CD14-positive monocyte (primary cell): Measurements from ENCODE around the gene CLEC11A. TPM values are rescaled to one million over a fixed set of nuclear protein-coding genes. Genes with fewer than 3 reads are reported as not detected.

Experiments
- DNase-seq, 3 donors: peaks; one replicate each; pipeline ENCODE4 v3.0.0-alpha.2; 2011 to 2022
- H2AFZ ChIP-seq: 2 replicates; pipeline ENCODE4 v1.6.0; 2012; ENCODE audit warnings: mild to moderate bottlenecking, low read depth, low read length, inconsistent platforms; ENCODE audit not compliant: insufficient read depth, poor library complexity, severe bottlenecking
- H3K27ac ChIP-seq, 2 donors: 1 replicate in 1 of 2; 2 replicates in 1 of 2; pipeline ENCODE4 v1.5.1; 2012 to 2013; ENCODE audit warnings: low read length in 2 of 2, control low read depth in 1 of 2, inconsistent platforms in 1 of 2, low read depth in 1 of 2, mild to moderate bottlenecking in 1 of 2
- H3K27me3 ChIP-seq, 2 donors: one replicate each; pipeline versions ENCODE4 v1.6.0 to v1.6.1; 2011 to 2013; ENCODE audit warnings: low read length in 2 of 2; ENCODE audit not compliant: control insufficient read depth in 2 of 2, insufficient read depth in 2 of 2
- H3K36me3 ChIP-seq, 2 donors: replicated peaks in 1 of 2; 1 replicate in 1 of 2; 2 replicates in 1 of 2; pipeline versions ENCODE4 v1.5.1 to v1.6.1; 2012 to 2013; ENCODE audit warnings: low read length in 2 of 2, control low read depth in 1 of 2, inconsistent platforms in 1 of 2, mild to moderate bottlenecking in 1 of 2; ENCODE audit not compliant: insufficient read depth in 2 of 2, control insufficient read depth in 1 of 2
- H3K4me1 ChIP-seq, 2 donors: 1 replicate in 1 of 2; 2 replicates in 1 of 2; pipeline versions ENCODE4 v1.5.1 to v1.6.1; 2012 to 2013; ENCODE audit warnings: low read length in 2 of 2, control low read depth in 1 of 2, inconsistent platforms in 1 of 2, mild to moderate bottlenecking in 1 of 2, moderate library complexity in 1 of 2; ENCODE audit not compliant: insufficient read depth in 2 of 2, control insufficient read depth in 1 of 2
- H3K4me2 ChIP-seq: replicated peaks from 2 replicates; pipeline ENCODE3; 2012; ENCODE audit warnings: low read length, moderate library complexity, mild to moderate bottlenecking; ENCODE audit not compliant: poor library complexity, severe bottlenecking; ENCODE audit errors: extremely low read depth
- H3K4me3 ChIP-seq, 3 experiments: fragments of 200-600 bp in 1 of 3; sonication (generic) in 1 of 3; replicated peaks in 1 of 3; 1 replicate in 2 of 3; 2 replicates in 1 of 3; pipeline ENCODE4 v1.5.1; 2011 to 2013; ENCODE audit warnings: low read length in 3 of 3, mild to moderate bottlenecking in 3 of 3, control low read depth in 2 of 3, low read depth in 2 of 3, inconsistent platforms in 1 of 3, moderate library complexity in 1 of 3
- H3K79me2 ChIP-seq: 2 replicates; pipeline ENCODE4 v1.6.0; 2012; ENCODE audit warnings: mild to moderate bottlenecking, control low read depth, inconsistent platforms, low read length, moderate library complexity; ENCODE audit not compliant: insufficient read depth
- H3K9ac ChIP-seq: 2 replicates; pipeline ENCODE4 v1.6.0; 2017; ENCODE audit warnings: low read length, mild to moderate bottlenecking; ENCODE audit not compliant: insufficient read depth, poor library complexity, severe bottlenecking
- H3K9me3 ChIP-seq, 2 donors: replicated peaks in 1 of 2; 1 replicate in 1 of 2; 2 replicates in 1 of 2; pipeline versions ENCODE4 v1.5.1 to v1.6.1; 2012 to 2013; ENCODE audit warnings: low read length in 2 of 2, control low read depth in 1 of 2; ENCODE audit not compliant: control insufficient read depth in 1 of 2, insufficient read depth in 1 of 2
- H4K20me1 ChIP-seq: 2 replicates; pipeline ENCODE4 v1.6.0; 2012; ENCODE audit warnings: mild to moderate bottlenecking, low read length, control low read depth, moderate library complexity; ENCODE audit not compliant: insufficient read depth
- H3K27ac Mint-ChIP-seq, 7 donors: one replicate each; pipeline ENCODE4 v1.8.0; 2020; ENCODE audit warnings: mild to moderate bottlenecking in 7 of 7, mixed read lengths in 7 of 7, moderate library complexity in 6 of 7, inconsistent platforms in 2 of 7
- H3K27me3 Mint-ChIP-seq, 3 donors: one replicate each; pipeline ENCODE4 v1.8.0; 2021 to 2022; ENCODE audit warnings: low read depth in 3 of 3, mild to moderate bottlenecking in 3 of 3, mixed read lengths in 3 of 3, moderate library complexity in 3 of 3, inconsistent platforms in 1 of 3
- H3K36me3 Mint-ChIP-seq, 2 donors: one replicate each; pipeline ENCODE4 v1.8.0; 2020; ENCODE audit warnings: mixed read lengths in 2 of 2, inconsistent platforms in 1 of 2, mild to moderate bottlenecking in 1 of 2
- H3K4me1 Mint-ChIP-seq: one replicate; pipeline ENCODE4 v1.8.0; 2020; ENCODE audit warnings: mild to moderate bottlenecking, mixed read lengths
- H3K4me3 Mint-ChIP-seq, 2 donors: one replicate each; pipeline ENCODE4 v1.8.0; 2020; ENCODE audit warnings: mild to moderate bottlenecking in 2 of 2, mixed read lengths in 2 of 2, moderate library complexity in 1 of 2
- H3K9me3 Mint-ChIP-seq, 7 donors: one replicate each; pipeline ENCODE4 v1.8.0; 2020 to 2022; ENCODE audit warnings: mixed read lengths in 7 of 7, mild to moderate bottlenecking in 6 of 7, moderate library complexity in 6 of 7, inconsistent platforms in 2 of 7
- CTCF ChIP-seq: fragments of 200-600 bp; IDR thresholded peaks from one replicate; pipeline ENCODE4 v1.8.0; 2022; ENCODE audit warnings: antibody characterized with exemption, mild to moderate bottlenecking
- WGBS: methylation state at CpG from one replicate; pipeline ENCODE4 v1.1.5; 2013; ENCODE audit warnings: missing lambda C conversion rate; ENCODE audit not compliant: insufficient coverage; 5-methylcytosine and 5-hydroxymethylcytosine counted together
- intact Hi-C, 2 donors: fragments of 100-400 bp; cut with micrococcal nuclease; formaldehyde crosslinking; loops; one replicate each; pipeline versions ENCODE4 v1.15.0 to v1.15.1; 2023
- polyA plus RNA-seq, 3 donors: library from polyadenylated mRNA; depleted of rRNA in 1 of 3; unstranded in 2 of 3; stranded (reverse) in 1 of 3; fragments of 300-500 nt in 2 of 3; fragments of >200 nt in 1 of 3; fragmentation: Illumina TruSeq in 2 of 3; gene quantifications; 1 replicate in 2 of 3; 2 replicates in 1 of 3; pipeline ENCODE4 v1.2.3, GENCODE V29; 2012 to 2021

CLEC11A gene
- polyA plus RNA-seq, 3 donors, result 8.2 to 49.1 (median 12.4) TPM

- Mint-ChIP-seq H3K9me3 (no peaks in the 10 kb centered on the region), H3K36me3 (no peaks in the 10 kb centered on the region), H3K4me3 (no peak overlapping the region), H3K27ac (no peak overlapping the region), H3K27me3 (peaks cover 15 to 17% (median 16%) of the 10 kb centered on the region in 3 donors), H3K4me1 (no peaks in the 10 kb centered on the region)
- H4K20me1 ChIP-seq, result no peaks in the 10 kb centered on the region
- no peak for DNase-seq
- no peaks in the 10 kb centered on the region for H3K9me3 ChIP-seq
- no peak overlapping the region for H3K27ac ChIP-seq
- WGBS, result 94% methylated on average over 11 of the region's 11 CpGs
- H3K27me3 ChIP-seq, result no peaks in the 10 kb centered on the region
- H2AFZ ChIP-seq, result no peak overlapping the region
- no peak overlapping the region for H3K9ac ChIP-seq
- intact Hi-C loops, result no loop called here
- no peaks in the 10 kb centered on the region for H3K36me3 ChIP-seq
- H3K4me2 ChIP-seq, result no peak overlapping the region
- no peaks in the 10 kb centered on the region for H3K4me1 ChIP-seq
- H3K79me2 ChIP-seq, result no peaks in the 10 kb centered on the region
- no peak overlapping the region for H3K4me3 ChIP-seq
- TF ChIP-seq CTCF, result no peak
Observed at GRCh38 chr19:50711196-50711595, 12.0 kb upstream of the CLEC11A start.

- H3K36me3 Mint-ChIP-seq, result no peaks in the 10 kb centered on the region
- no peak overlapping the region for H3K27ac ChIP-seq
- intact Hi-C loops, result no loop called here
- DNase-seq, result no peak
- no peak overlapping the region for H3K4me3 Mint-ChIP-seq
- peaks cover 0 to 3% of the 10 kb centered on the region in 2 donors for H3K27me3 ChIP-seq
- no peaks in the 10 kb centered on the region for H3K4me1 ChIP-seq
- H3K36me3 ChIP-seq, result no peaks in the 10 kb centered on the region
- H3K4me3 ChIP-seq, result no peak overlapping the region
- no peak overlapping the region for H3K9ac ChIP-seq
- H2AFZ ChIP-seq, result no peak overlapping the region
- WGBS, result 95% methylated on average over 9 of the region's 9 CpGs
- no peak overlapping the region for H3K4me2 ChIP-seq
- no peak for TF ChIP-seq CTCF
- H4K20me1 ChIP-seq, result no peaks in the 10 kb centered on the region
- no peaks in the 10 kb centered on the region for H3K79me2 ChIP-seq
- H3K9me3 ChIP-seq, result no peaks in the 10 kb centered on the region
- no peaks in the 10 kb centered on the region for H3K9me3 Mint-ChIP-seq
- no peak overlapping the region for H3K27ac Mint-ChIP-seq
- no peaks in the 10 kb centered on the region for H3K4me1 Mint-ChIP-seq
- H3K27me3 Mint-ChIP-seq, result peaks cover 14 to 20% (median 16%) of the 10 kb centered on the region in 3 donors
Observed at GRCh38 chr19:50711805-50712204, 11.4 kb upstream of the CLEC11A start.
